Measurements from ENCODE around the gene RALGAPA1. TPM values are rescaled to one million over a fixed set of nuclear protein-coding genes. Genes with fewer than 3 reads are reported as not detected.

Gene RALGAPA1
- total RNA-seq, 2 experiments from 2014 or later: 27.6 to 36.5 TPM

GRCh38 chr14:35750202-35750904, 58.7 kb downstream of the RALGAPA1 start:
- TF ChIP-seq EZH2phosphoT487 (IDR thresholded peaks at IDR 0.05; ENCODE audit: borderline replicate concordance, low read depth, low read length) (no peak), CTCF (conservative IDR thresholded peaks at IDR 0.05; ENCODE audit: low read length) (no peak)
- CTCF ChIA-PET (ENCODE audit: unreplicated experiment): no interaction called here

GRCh38 chr14:35747379-35747778, 61.7 kb downstream of the RALGAPA1 start:
- POLR2A ChIA-PET: interaction anchor here (0.6 to 0.7 kb wide), 2 partner anchors 204 to 328 kb away, joined by 3 read pairs; no protein-coding TSS in a partner anchor
- no peak for DNase-seq (ENCODE audit: low spot score)
- CTCF ChIA-PET (ENCODE audit: unreplicated experiment): no interaction called here
- Histone ChIP-seq H3K4me2 (ENCODE audit: low read length) (no peak overlapping the region), H3K79me2 (ENCODE audit: insufficient read depth, low read depth, low read length) (no peaks in the 10 kb centered on the region), H4K20me1 (ENCODE audit: insufficient read depth, low read length) (no peaks in the 10 kb centered on the region), H3K9me3 (ENCODE audit: low read length) (no peaks in the 10 kb centered on the region), H3K4me3 (ENCODE audit: low read depth, low read length, poor library complexity, severe bottlenecking) (no peak overlapping the region), H2AFZ (ENCODE audit: low read length) (no peak overlapping the region), H3K9me2 (ENCODE audit: insufficient read depth, low read length) (no peaks in the 10 kb centered on the region), H3K36me3 (ENCODE audit: insufficient read depth, low read length) (peaks cover 5% of the 10 kb centered on the region; the same call in 1 of the 2 replicates), H3K27ac (ENCODE audit: low read depth, low read length, poor library complexity, severe bottlenecking) (no peak overlapping the region), H3K4me1 (ENCODE audit: insufficient read depth, low read length, poor library complexity, severe bottlenecking) (no peaks in the 10 kb centered on the region)
- intact Hi-C loops (cut with micrococcal nuclease; ENCODE audit: unreplicated experiment): no loop called here
- no TSS peak for BruUV-seq (replicated peaks)
- TF ChIP-seq EZH2phosphoT487 (IDR thresholded peaks at IDR 0.05; ENCODE audit: borderline replicate concordance, low read depth, low read length) (no peak), CTCF (conservative IDR thresholded peaks at IDR 0.05; ENCODE audit: low read length) (no peak)

More at GRCh38 chr14:35750202-35750904, 58.7 kb downstream of the RALGAPA1 start:
- no peaks in the 10 kb centered on the region for H4K20me1 ChIP-seq (ENCODE audit: insufficient read depth, low read length)
- H2AFZ ChIP-seq (ENCODE audit: low read length): no peak overlapping the region
- BruUV-seq (replicated peaks): no TSS peak
- H3K4me1 ChIP-seq (ENCODE audit: insufficient read depth, low read length, poor library complexity, severe bottlenecking): no peaks in the 10 kb centered on the region
- no peaks in the 10 kb centered on the region for H3K9me2 ChIP-seq (ENCODE audit: insufficient read depth, low read length)
- no peak overlapping the region for H3K4me2 ChIP-seq (ENCODE audit: low read length)
- POLR2A ChIA-PET: no interaction called here
- H3K79me2 ChIP-seq (ENCODE audit: insufficient read depth, low read depth, low read length): no peaks in the 10 kb centered on the region
- no peak overlapping the region for H3K4me3 ChIP-seq (ENCODE audit: low read depth, low read length, poor library complexity, severe bottlenecking)
- intact Hi-C loops (cut with micrococcal nuclease; ENCODE audit: unreplicated experiment): no loop called here
- no peaks in the 10 kb centered on the region for H3K9me3 ChIP-seq (ENCODE audit: low read length)
- no peak for DNase-seq (ENCODE audit: low spot score)
- peaks cover 5% of the 10 kb centered on the region for H3K36me3 ChIP-seq (ENCODE audit: insufficient read depth, low read length)
- H3K27ac ChIP-seq (ENCODE audit: low read depth, low read length, poor library complexity, severe bottlenecking): no peak overlapping the region

- H3K4me1 ChIP-seq (ENCODE audit: insufficient read depth, low read length, poor library complexity, severe bottlenecking): no peaks in the 10 kb centered on the region
- H3K36me3 ChIP-seq (ENCODE audit: insufficient read depth, low read length): peaks cover 5% of the 10 kb centered on the region; the same call in 1 of the 2 replicates
- CTCF ChIA-PET (ENCODE audit: unreplicated experiment): no interaction called here
- intact Hi-C loops (cut with micrococcal nuclease; ENCODE audit: unreplicated experiment): no loop called here
- H3K4me3 ChIP-seq (ENCODE audit: low read depth, low read length, poor library complexity, severe bottlenecking): no peak overlapping the region
- no peak overlapping the region for H2AFZ ChIP-seq (ENCODE audit: low read length)
- POLR2A ChIA-PET: interaction anchor here (0.5 to 1.4 kb wide), 5 partner anchors 9 to 231 kb away, joined by 3 to 6 read pairs (median 3); no protein-coding TSS in a partner anchor
- no peak overlapping the region for H3K27ac ChIP-seq (ENCODE audit: low read depth, low read length, poor library complexity, severe bottlenecking)
- no TSS peak for BruUV-seq (replicated peaks)
- DNase-seq (ENCODE audit: low spot score): no peak
- no peaks in the 10 kb centered on the region for H3K79me2 ChIP-seq (ENCODE audit: insufficient read depth, low read depth, low read length)
- H3K4me2 ChIP-seq (ENCODE audit: low read length): no peak overlapping the region
- no peaks in the 10 kb centered on the region for H4K20me1 ChIP-seq (ENCODE audit: insufficient read depth, low read length)
- no peaks in the 10 kb centered on the region for H3K9me2 ChIP-seq (ENCODE audit: insufficient read depth, low read length)
- TF ChIP-seq EZH2phosphoT487 (IDR thresholded peaks at IDR 0.05; ENCODE audit: borderline replicate concordance, low read depth, low read length): no peak
- TF ChIP-seq CTCF (conservative IDR thresholded peaks at IDR 0.05; ENCODE audit: low read length): no peak
- H3K9me3 ChIP-seq (ENCODE audit: low read length): no peaks in the 10 kb centered on the region
These were observed 66.7 kb downstream of the RALGAPA1 start for GRCh38 chr14:35742442-35742841.
